CD8-positive, alpha-beta memory T cell (primary cell): ENCODE results near the gene ILDR2. TPM values are rescaled to one million over a fixed set of nuclear protein-coding genes. Genes with fewer than 3 reads are reported as not detected.
A peak's percentile ranks its signal among the peaks of the same experiment; 100 is the strongest.

Experiments
- CTCF ChIA-PET: fragments of 350-600 bp; sonication (Branson Sonifier 250); formaldehyde crosslinking; loops from one replicate; lab custom pipeline; 2021; ENCODE audit warnings: antibody characterized with exemption; lab: Charles Lee
- POLR2A ChIA-PET: fragments of 350-600 bp; sonication (Branson Sonifier 250); formaldehyde crosslinking; loops from one replicate; lab custom pipeline; 2021; ENCODE audit warnings: antibody characterized with exemption; lab: Charles Lee
- DNase-seq, 5 donors: peaks; one replicate each; pipeline versions ENCODE4 v3.0.0 to v3.0.0-alpha.2; 2020 to 2022; ENCODE audit warnings: mixed read lengths in 1 of 5
- H3K27ac ChIP-seq: one replicate; pipeline ENCODE4 v1.7.0; 2013; ENCODE audit warnings: low read depth, mild to moderate bottlenecking, low read length, moderate library complexity
- H3K27me3 ChIP-seq: 2 replicates; pipeline ENCODE4 v1.7.0; 2013; ENCODE audit warnings: low read length, mild to moderate bottlenecking; ENCODE audit not compliant: insufficient read depth, poor library complexity, severe bottlenecking
- H3K36me3 ChIP-seq: 2 replicates; pipeline ENCODE4 v1.7.0; 2013; ENCODE audit warnings: mild to moderate bottlenecking, low read length, moderate library complexity; ENCODE audit not compliant: insufficient read depth
- H3K4me1 ChIP-seq: 2 replicates; pipeline ENCODE4 v1.7.0; 2013; ENCODE audit warnings: mild to moderate bottlenecking, low read length, moderate library complexity; ENCODE audit not compliant: insufficient read depth
- H3K4me3 ChIP-seq: 2 replicates; pipeline ENCODE4 v1.7.0; 2013; ENCODE audit warnings: mild to moderate bottlenecking, low read length
- H3K9me3 ChIP-seq: 2 replicates; pipeline ENCODE4 v1.7.0; 2013; ENCODE audit warnings: mild to moderate bottlenecking, low read length
- H3K27ac Mint-ChIP-seq, 8 donors: one replicate each; pipeline ENCODE4 v1.8.0; 2020 to 2021; ENCODE audit warnings: mixed read lengths in 8 of 8, mild to moderate bottlenecking in 6 of 8, inconsistent platforms in 3 of 8, moderate library complexity in 3 of 8
- H3K27me3 Mint-ChIP-seq, 2 donors: one replicate each; pipeline ENCODE4 v1.8.0; 2020 to 2021; ENCODE audit warnings: mixed read lengths in 2 of 2, mild to moderate bottlenecking in 1 of 2, moderate library complexity in 1 of 2
- H3K36me3 Mint-ChIP-seq, 3 donors: one replicate each; pipeline ENCODE4 v1.8.0; 2020 to 2021; ENCODE audit warnings: mixed read lengths in 3 of 3, inconsistent platforms in 1 of 3, mild to moderate bottlenecking in 1 of 3
- H3K4me1 Mint-ChIP-seq, 3 donors: one replicate each; pipeline ENCODE4 v1.8.0; 2020 to 2021; ENCODE audit warnings: mixed read lengths in 3 of 3, inconsistent platforms in 1 of 3, mild to moderate bottlenecking in 1 of 3
- H3K4me3 Mint-ChIP-seq, 7 donors: one replicate each; pipeline ENCODE4 v1.8.0; 2020 to 2021; ENCODE audit warnings: mixed read lengths in 7 of 7, mild to moderate bottlenecking in 6 of 7, moderate library complexity in 4 of 7, inconsistent platforms in 2 of 7
- H3K9me3 Mint-ChIP-seq, 5 donors: one replicate each; pipeline ENCODE4 v1.8.0; 2020 to 2022; ENCODE audit warnings: mixed read lengths in 5 of 5, mild to moderate bottlenecking in 3 of 5, moderate library complexity in 2 of 5, inconsistent platforms in 1 of 5
- polyA plus RNA-seq: library from polyadenylated mRNA; unstranded; fragments of 300-500 nt; fragmentation: Illumina TruSeq; gene quantifications from one replicate; pipeline ENCODE4 v1.2.3, GENCODE V29; 2021
- total RNA-seq, 2 experiments: library from RNA; stranded (reverse); gene quantifications; one replicate each; pipeline ENCODE4 v1.2.3, GENCODE V29; 2021

The ILDR2 gene
- total and polyA plus RNA-seq, 3 experiments from 2014 or later = 3.9 to 4.4 TPM; not detected in 1

DNA sequence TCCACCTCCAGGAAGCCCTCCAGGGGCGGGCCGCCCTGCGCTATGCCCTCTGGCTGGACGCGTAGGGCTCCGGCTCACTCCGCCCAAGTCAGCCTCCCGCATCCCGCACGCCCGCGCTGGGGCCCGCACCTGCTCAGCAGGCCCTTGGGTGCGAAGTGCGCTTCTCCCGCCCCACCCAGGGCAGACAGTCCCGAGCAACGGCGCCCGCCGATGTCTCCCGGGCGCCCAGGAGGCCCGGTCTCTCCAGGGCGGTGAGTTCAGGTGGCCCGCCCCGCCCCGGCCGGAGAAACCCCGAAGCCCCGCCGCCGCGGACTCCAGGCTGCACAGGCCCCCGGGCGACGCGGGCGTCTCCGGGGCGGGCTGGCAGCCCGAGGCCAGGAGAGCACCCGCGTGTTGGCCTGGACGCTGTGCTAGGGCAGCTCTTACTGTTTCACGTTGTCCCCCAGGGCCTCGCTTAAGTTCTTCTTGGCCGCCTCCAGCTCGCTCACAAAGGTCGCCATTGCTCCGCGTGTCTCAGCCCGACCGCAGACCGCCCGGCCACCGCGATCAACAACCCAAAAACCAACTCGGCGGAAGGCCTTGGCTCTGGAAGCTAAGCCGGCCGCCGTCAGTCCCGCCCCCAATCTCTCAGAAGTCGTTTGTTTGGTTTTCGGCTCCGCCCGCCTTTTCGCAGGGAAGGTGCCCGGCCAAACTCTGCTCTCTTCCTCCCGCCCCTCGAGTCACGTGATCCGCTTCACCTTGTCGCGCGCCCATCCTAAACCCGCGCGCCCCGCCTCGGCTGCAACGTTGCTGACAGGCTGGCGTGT, 99.4 kb downstream of the ILDR2 start, which contains the start of gene TADA1:
Gene TADA1 (minus strand): TSS at position 531 of the 806 bp plus-strand sequence. CDS start 31 bp downstream, at position 500.
- Mint-ChIP-seq H3K27me3 (peaks cover 0 to 5% of the 10 kb centered on the region in 2 donors), H3K36me3 (peaks cover 0 to 15% (median 2%) of the 10 kb centered on the region in 3 donors), H3K27ac (peak within 1 kb of the TSS; percentile 78 to 99 (median 97)), H3K4me1 (peaks cover 43 to 58% (median 56%) of the 10 kb centered on the region in 3 donors), H3K4me3 (peak within 1 kb of the TSS; percentile 91 to 99 (median 97)), H3K9me3 (peaks cover 0 to 3% (median 0%) of the 10 kb centered on the region in 5 donors)
- Histone ChIP-seq H3K36me3 (no peaks in the 10 kb centered on the region), H3K27ac (peak within 1 kb of the TSS; percentile 81), H3K4me3 (peak within 1 kb of the TSS; percentile 79), H3K27me3 (no peaks in the 10 kb centered on the region), H3K4me1 (peaks cover 25% of the 10 kb centered on the region), H3K9me3 (no peaks in the 10 kb centered on the region)
- ChIA-PET CTCF (interaction anchor here (1.0 to 3.3 kb wide), 6 partner anchors 12 to 386 kb away, joined by 3 to 16 read pairs (median 6); partner anchors contain the start of gene POGK), POLR2A (interaction anchor here (1.0 to 2.0 kb wide), 3 partner anchors 34 to 344 kb away, joined by 3 to 23 read pairs (median 4); partner anchors contain the start of genes POGK and POU2F1)
- peak; percentile 96 to 97 (median 96) for DNase-seq

DNA sequence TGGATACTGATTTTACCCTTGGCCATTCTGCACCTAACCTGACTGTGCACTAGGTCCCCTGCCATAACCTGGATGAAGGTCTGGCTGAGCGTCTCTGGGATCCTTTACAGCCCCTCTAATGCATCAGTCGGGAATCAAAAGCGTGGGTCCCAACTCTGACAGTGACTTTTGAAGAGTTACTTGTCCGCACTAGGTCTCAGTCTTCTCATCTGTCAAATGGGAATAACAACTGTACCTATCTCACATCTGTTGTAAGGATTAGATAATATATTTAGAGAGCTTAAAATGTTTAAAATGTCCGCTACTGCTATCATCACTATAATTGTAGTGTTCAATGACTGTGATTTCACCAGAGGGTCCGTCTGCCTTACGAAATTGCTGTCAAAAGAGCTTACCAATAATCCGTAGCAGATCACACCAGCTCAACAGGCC, 100.0 kb downstream of the ILDR2 start:
- no peaks in the 10 kb centered on the region for H3K27me3 ChIP-seq
- Mint-ChIP-seq H3K4me3 (peak overlapping the region; percentile 82 to 99 (median 91)), H3K27ac (peak overlapping the region; percentile 20 to 88 (median 78)), H3K9me3 (peaks cover 0 to 3% (median 0%) of the 10 kb centered on the region in 5 donors), H3K36me3 (peaks cover 0 to 15% (median 2%) of the 10 kb centered on the region in 3 donors), H3K4me1 (peaks cover 43 to 65% (median 62%) of the 10 kb centered on the region in 3 donors), H3K27me3 (peaks cover 0 to 5% of the 10 kb centered on the region in 2 donors)
- H3K27ac ChIP-seq = peak overlapping the region; percentile 81
- POLR2A ChIA-PET = interaction anchor here (2.0 kb wide), 1 partner anchor 36 kb away, joined by 23 read pairs; the partner anchor contains the start of gene POGK
- CTCF ChIA-PET = interaction anchor here (1.0 to 3.3 kb wide), 6 partner anchors 11 to 385 kb away, joined by 3 to 16 read pairs (median 6); partner anchors contain the start of gene POGK
- no peak for DNase-seq
- H3K4me3 ChIP-seq = peak overlapping the region; percentile 79
- peaks cover 25% of the 10 kb centered on the region for H3K4me1 ChIP-seq
- H3K36me3 ChIP-seq = no peaks in the 10 kb centered on the region
- H3K9me3 ChIP-seq = no peaks in the 10 kb centered on the region

DNA sequence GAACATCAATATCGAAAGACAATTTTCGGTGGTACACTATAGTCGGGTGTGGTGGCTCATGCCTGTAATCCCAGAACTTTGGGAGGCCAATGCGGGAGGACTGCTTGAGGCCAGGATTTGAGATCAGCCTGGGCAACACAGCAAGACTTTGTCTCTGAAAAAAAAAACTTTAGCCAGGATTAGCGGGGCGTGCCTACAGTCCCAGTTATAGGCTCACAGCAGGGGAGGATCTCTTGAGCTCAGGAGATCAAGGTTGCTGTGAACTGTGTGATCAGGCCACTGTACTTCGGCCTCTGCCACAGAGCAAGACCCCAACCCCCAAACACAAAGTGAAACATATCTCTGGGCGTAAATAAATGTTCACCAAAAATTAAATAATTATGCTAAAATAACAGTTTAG, 100.9 kb downstream of the ILDR2 start:
- Histone ChIP-seq H3K36me3 (no peaks in the 10 kb centered on the region), H3K27ac (no peak overlapping the region), H3K4me1 (peaks cover 25% of the 10 kb centered on the region), H3K27me3 (no peaks in the 10 kb centered on the region), H3K4me3 (no peak overlapping the region), H3K9me3 (no peaks in the 10 kb centered on the region)
- DNase-seq = no peak
- H3K9me3 Mint-ChIP-seq = peaks cover 0 to 3% (median 0%) of the 10 kb centered on the region in 5 donors
- H3K4me1 Mint-ChIP-seq = peaks cover 43 to 73% (median 70%) of the 10 kb centered on the region in 3 donors
- H3K27me3 Mint-ChIP-seq = peaks cover 0 to 5% of the 10 kb centered on the region in 2 donors
- H3K4me3 Mint-ChIP-seq = peak overlapping the region in 4 of 7 donors; percentile 15 to 91 (median 44)
- H3K27ac Mint-ChIP-seq = no peak overlapping the region
- H3K36me3 Mint-ChIP-seq = peaks cover 0 to 17% (median 2%) of the 10 kb centered on the region in 3 donors
- POLR2A ChIA-PET = no interaction called here
- CTCF ChIA-PET = interaction anchor here (1.0 kb wide), 1 partner anchor 184 kb away, joined by 3 read pairs; no protein-coding TSS in a partner anchor

DNA sequence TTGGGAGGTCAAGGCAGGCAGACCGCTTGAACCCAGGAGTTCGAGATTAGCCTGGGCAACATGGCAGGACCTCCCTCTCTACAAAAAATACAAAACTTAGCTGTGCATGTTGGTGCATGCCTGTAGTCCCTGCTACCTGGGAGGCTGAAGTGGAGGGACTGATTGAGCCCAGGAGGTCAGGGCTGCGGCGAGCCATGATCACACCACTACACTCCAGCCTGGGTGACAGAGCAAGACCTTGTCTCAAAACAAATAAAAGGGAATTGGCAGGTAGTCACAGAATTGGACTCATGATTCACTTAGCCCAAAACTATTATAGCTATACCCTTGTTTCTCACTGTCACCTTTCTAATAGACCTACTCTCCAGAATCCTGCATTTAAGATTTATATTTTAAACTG, 104.8 kb downstream of the ILDR2 start:
- Mint-ChIP-seq H3K4me3 (no peak overlapping the region), H3K36me3 (peaks cover 0 to 44% (median 8%) of the 10 kb centered on the region in 3 donors), H3K9me3 (no peaks in the 10 kb centered on the region), H3K4me1 (peaks cover 30 to 67% (median 66%) of the 10 kb centered on the region in 3 donors), H3K27ac (peak overlapping the region in 1 of 8 donors; percentile 38), H3K27me3 (no peaks in the 10 kb centered on the region)
- ChIA-PET POLR2A (interaction anchor here (0.6 kb wide), 1 partner anchor 9 kb away, joined by 3 read pairs; no protein-coding TSS in a partner anchor), CTCF (no interaction called here)
- Histone ChIP-seq H3K9me3 (no peaks in the 10 kb centered on the region), H3K27ac (no peak overlapping the region), H3K36me3 (no peaks in the 10 kb centered on the region), H3K4me3 (no peak overlapping the region), H3K27me3 (no peaks in the 10 kb centered on the region), H3K4me1 (peaks cover 19% of the 10 kb centered on the region)
- no peak for DNase-seq

DNA sequence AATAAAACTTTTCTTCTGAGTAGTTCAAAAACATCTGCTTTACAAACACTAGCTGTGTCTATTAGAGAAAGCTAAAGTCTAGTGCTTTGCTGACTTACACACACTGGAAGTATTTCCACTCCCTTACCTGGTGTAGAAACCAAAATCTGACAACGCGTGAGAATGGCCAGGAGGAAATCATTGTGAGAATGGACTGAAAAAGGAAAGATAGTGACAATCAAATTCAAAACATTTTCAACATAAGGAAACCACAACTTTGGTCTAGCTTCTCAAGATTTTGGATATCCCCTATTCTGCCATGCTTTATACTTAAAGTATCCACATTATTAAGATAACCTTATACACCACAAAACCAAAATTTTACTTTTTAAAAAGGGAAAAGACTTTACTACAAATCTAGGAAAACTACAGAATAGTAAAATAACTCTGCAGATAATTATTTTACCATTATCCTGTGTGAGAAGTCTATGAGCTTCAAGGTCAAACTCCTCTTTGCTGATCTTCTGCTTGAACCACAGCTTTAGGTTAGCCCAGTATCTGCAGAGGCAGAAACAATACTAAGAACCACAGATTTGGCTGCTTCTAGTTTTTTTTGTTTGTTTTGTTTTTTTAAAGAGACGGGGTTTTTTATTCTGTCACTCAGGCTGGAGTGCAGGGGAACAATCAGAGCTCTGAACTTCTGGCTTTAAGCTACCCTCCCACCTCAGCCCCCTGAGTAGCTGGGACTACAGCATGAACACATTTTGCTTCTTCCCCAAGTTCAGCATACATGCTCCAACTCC, 105.8 kb downstream of the ILDR2 start:
- CTCF ChIA-PET = interaction anchor here (1.8 to 2.2 kb wide), 2 partner anchors 9 to 12 kb away, joined by 5 to 6 read pairs; no protein-coding TSS in a partner anchor
- POLR2A ChIA-PET = no interaction called here
- Histone ChIP-seq H3K4me3 (no peak overlapping the region), H3K9me3 (no peaks in the 10 kb centered on the region), H3K27me3 (no peaks in the 10 kb centered on the region), H3K36me3 (no peaks in the 10 kb centered on the region), H3K27ac (no peak overlapping the region), H3K4me1 (peaks cover 10% of the 10 kb centered on the region)
- Mint-ChIP-seq H3K36me3 (peaks cover 0 to 50% (median 10%) of the 10 kb centered on the region in 3 donors), H3K9me3 (no peaks in the 10 kb centered on the region), H3K27ac (peak overlapping the region in 4 of 8 donors; percentile 17 to 69 (median 42)), H3K4me1 (peaks cover 21 to 57% (median 57%) of the 10 kb centered on the region in 3 donors), H3K4me3 (no peak overlapping the region), H3K27me3 (no peaks in the 10 kb centered on the region)
- no peak for DNase-seq

DNA sequence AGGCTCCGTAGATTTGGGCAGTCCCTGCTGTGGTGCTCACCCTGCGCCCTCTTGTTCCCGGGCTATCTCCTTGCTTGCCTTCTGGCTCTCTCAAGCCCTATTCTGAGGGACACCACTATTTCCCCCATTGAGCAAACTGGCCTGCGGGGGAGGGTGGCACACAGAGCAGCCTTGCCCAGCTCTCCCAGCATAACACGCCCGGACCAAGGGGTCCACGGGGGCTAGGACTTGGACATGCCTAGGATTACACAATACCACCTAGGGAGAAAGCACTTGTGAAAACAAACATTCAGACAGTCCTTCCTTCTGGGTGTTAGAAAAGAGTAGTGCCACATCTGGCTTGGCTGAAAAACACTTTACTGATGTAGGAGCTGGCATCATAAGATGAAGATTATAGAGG, 106.7 kb downstream of the ILDR2 start:
- Histone ChIP-seq H3K4me3 (no peak overlapping the region), H3K36me3 (peaks cover under 1% of the 10 kb centered on the region), H3K27me3 (no peaks in the 10 kb centered on the region), H3K4me1 (peaks cover 5% of the 10 kb centered on the region), H3K9me3 (no peaks in the 10 kb centered on the region), H3K27ac (no peak overlapping the region)
- peak overlapping the region in 3 of 8 donors; percentile 31 to 66 (median 61) for H3K27ac Mint-ChIP-seq
- H3K4me1 Mint-ChIP-seq = peaks cover 18 to 59% (median 50%) of the 10 kb centered on the region in 3 donors
- H3K4me3 Mint-ChIP-seq = no peak overlapping the region
- no peak for DNase-seq
- ChIA-PET POLR2A (no interaction called here), CTCF (interaction anchor here (1.8 to 2.2 kb wide), 2 partner anchors 10 to 11 kb away, joined by 5 to 6 read pairs; no protein-coding TSS in a partner anchor)
- no peaks in the 10 kb centered on the region for H3K27me3 Mint-ChIP-seq
- H3K9me3 Mint-ChIP-seq = no peaks in the 10 kb centered on the region
- H3K36me3 Mint-ChIP-seq = peaks cover 0 to 56% (median 14%) of the 10 kb centered on the region in 3 donors

DNA sequence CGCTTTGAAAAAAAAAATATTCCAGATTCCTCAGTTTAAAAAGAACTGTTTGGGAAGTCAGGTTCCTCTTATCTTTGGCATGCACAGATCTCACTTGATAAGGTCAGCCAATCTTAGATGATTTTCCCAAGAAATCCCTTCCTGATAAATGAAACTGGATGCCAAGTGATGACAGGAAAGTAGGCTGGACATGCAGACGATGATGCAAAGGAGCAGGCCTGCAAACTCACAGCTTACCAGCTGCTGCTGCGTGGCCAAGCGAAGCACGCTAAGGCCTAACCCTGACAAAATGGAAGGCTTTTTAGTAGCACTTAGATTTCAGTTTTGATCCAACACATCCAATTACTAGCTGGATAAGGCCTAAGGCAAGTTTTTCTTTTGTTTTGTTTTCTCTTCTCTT, 109.4 kb downstream of the ILDR2 start:
- Histone ChIP-seq H3K27ac (no peak overlapping the region), H3K36me3 (peaks cover 25% of the 10 kb centered on the region), H3K27me3 (no peaks in the 10 kb centered on the region), H3K4me1 (no peaks in the 10 kb centered on the region), H3K4me3 (no peak overlapping the region), H3K9me3 (no peaks in the 10 kb centered on the region)
- ChIA-PET POLR2A (no interaction called here), CTCF (interaction anchor here (1.0 kb wide), 1 partner anchor 44 kb away, joined by 3 read pairs; no protein-coding TSS in a partner anchor)
- Mint-ChIP-seq H3K4me3 (no peak overlapping the region), H3K9me3 (no peaks in the 10 kb centered on the region), H3K36me3 (peaks cover 0 to 72% (median 21%) of the 10 kb centered on the region in 3 donors), H3K27me3 (no peaks in the 10 kb centered on the region), H3K27ac (peak overlapping the region in 1 of 8 donors; percentile 12), H3K4me1 (peaks cover 6 to 33% (median 28%) of the 10 kb centered on the region in 3 donors)
- DNase-seq = no peak
